Mammary epithelial cell (primary cell): ENCODE data around the gene LPAR5.

Experiments
- EZH2 ChIP-seq: IDR thresholded peaks from 2 replicates; pipeline ENCODE4 v1.6.1; 2012; ENCODE audit warnings: low read length, inconsistent platforms, borderline replicate concordance
- TF ChIP-seq, protein P1 (sequence below), 2 donors: IDR thresholded peaks in 1 of 2; conservative IDR thresholded peaks in 1 of 2; 2 replicates each; pipeline ENCODE4 v1.5.1; 2011 to 2012; ENCODE audit warnings: inconsistent platforms in 2 of 2, low read length in 2 of 2, mild to moderate bottlenecking in 2 of 2, control low read depth in 1 of 2, low read depth in 1 of 2; ENCODE audit not compliant: insufficient read depth in 1 of 2; ENCODE audit errors: extremely low read depth in 1 of 2

DNA sequence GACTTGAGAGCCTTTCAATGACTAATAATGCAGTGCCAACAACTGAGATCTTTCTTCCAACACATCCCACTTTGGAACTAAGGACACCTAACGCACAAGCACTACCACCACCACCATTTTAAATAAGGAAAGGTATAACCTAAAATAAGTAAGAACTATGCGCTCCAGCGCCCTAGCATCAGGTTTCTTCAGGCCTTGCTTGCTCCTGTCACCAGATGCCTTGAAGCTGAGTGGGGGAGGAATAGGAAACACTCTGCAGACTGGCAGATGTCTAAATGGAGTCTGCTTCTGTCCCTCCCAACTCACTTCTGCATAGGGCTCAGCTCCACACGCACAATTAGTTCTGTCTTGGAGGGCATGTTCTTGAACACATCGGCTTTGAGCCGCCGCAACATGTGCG is 43.7 kb downstream of the LPAR5 start:
- TF ChIP-seq, protein P1, sequence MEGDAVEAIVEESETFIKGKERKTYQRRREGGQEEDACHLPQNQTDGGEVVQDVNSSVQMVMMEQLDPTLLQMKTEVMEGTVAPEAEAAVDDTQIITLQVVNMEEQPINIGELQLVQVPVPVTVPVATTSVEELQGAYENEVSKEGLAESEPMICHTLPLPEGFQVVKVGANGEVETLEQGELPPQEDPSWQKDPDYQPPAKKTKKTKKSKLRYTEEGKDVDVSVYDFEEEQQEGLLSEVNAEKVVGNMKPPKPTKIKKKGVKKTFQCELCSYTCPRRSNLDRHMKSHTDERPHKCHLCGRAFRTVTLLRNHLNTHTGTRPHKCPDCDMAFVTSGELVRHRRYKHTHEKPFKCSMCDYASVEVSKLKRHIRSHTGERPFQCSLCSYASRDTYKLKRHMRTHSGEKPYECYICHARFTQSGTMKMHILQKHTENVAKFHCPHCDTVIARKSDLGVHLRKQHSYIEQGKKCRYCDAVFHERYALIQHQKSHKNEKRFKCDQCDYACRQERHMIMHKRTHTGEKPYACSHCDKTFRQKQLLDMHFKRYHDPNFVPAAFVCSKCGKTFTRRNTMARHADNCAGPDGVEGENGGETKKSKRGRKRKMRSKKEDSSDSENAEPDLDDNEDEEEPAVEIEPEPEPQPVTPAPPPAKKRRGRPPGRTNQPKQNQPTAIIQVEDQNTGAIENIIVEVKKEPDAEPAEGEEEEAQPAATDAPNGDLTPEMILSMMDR (conservative IDR thresholded peaks at IDR 0.05 in 1 of 2, IDR thresholded peaks at IDR 0.05 in 1 of 2; ENCODE audit: extremely low read depth in 1 of 2, insufficient read depth in 1 of 2, low read depth in 1 of 2, low read length in 2 of 2), result no peak
- no peak for TF ChIP-seq EZH2
